B cell (primary cell): ENCODE results near the gene BUD13. TPM values are rescaled to one million over a fixed set of nuclear protein-coding genes. Genes with fewer than 3 reads are reported as not detected.
"Not testable (repeated sequence)": the region's sequence is repeated elsewhere in the genome, so short reads cannot be mapped to it uniquely, and the experiment has no call there.

Experiments
- ATAC-seq: fragments of 200-7000 bp; cut with Tn5 transposase; one replicate; pipeline ENCODE4 v1.10.0; 2021; ENCODE audit warnings: low read depth, mild to moderate bottlenecking, moderate number of reproducible peaks, moderate library complexity
- CTCF ChIA-PET: fragments of 350-600 bp; sonication (Branson Sonifier 250); formaldehyde crosslinking; loops from one replicate; lab custom pipeline; 2021; ENCODE audit warnings: antibody characterized with exemption, inconsistent platforms; lab: Charles Lee
- POLR2A ChIA-PET: fragments of 350-600 bp; sonication (Branson Sonifier 250); formaldehyde crosslinking; loops from one replicate; lab custom pipeline; 2021; ENCODE audit warnings: antibody characterized with exemption; lab: Charles Lee
- DNase-seq: peaks from one replicate; pipeline ENCODE4 v3.0.0; 2013
- H2AFZ ChIP-seq: 2 replicates; pipeline ENCODE4 v1.6.1; 2012; ENCODE audit warnings: mild to moderate bottlenecking, low read depth, low read length; ENCODE audit not compliant: insufficient read depth, poor library complexity, severe bottlenecking
- H3K27ac ChIP-seq, 2 donors: 1 replicate in 1 of 2; 2 replicates in 1 of 2; pipeline ENCODE4 v1.5.1; 2012 to 2013; ENCODE audit warnings: low read length in 2 of 2, mild to moderate bottlenecking in 2 of 2, moderate library complexity in 1 of 2
- H3K27me3 ChIP-seq, 4 experiments: fragments of 200-600 bp in 1 of 4; sonication (generic) in 1 of 4; replicated peaks in 1 of 4; 1 replicate in 2 of 4; 2 replicates in 2 of 4; pipeline versions ENCODE4 v1.6.1 to v1.7.0; 2013 to 2016; ENCODE audit warnings: low read length in 3 of 4, mild to moderate bottlenecking in 2 of 4, mixed read lengths in 1 of 4, moderate library complexity in 1 of 4; ENCODE audit not compliant: insufficient read depth in 4 of 4, control insufficient read depth in 3 of 4; ENCODE audit errors: control extremely low read depth in 1 of 4
- H3K36me3 ChIP-seq, 2 experiments: replicated peaks in 1 of 2; 1 replicate in 1 of 2; 2 replicates in 1 of 2; pipeline versions ENCODE4 v1.6.1 to v1.7.1; 2013; ENCODE audit warnings: low read length in 1 of 2; ENCODE audit not compliant: insufficient read depth in 2 of 2, control insufficient read depth in 1 of 2; ENCODE audit errors: control extremely low read depth in 1 of 2, extremely low read depth in 1 of 2
- H3K4me1 ChIP-seq, 2 donors: fragments of 200-600 bp in 1 of 2; sonication (generic) in 1 of 2; 1 replicate in 1 of 2; 2 replicates in 1 of 2; pipeline versions ENCODE4 v1.5.1 to v1.6.1; 2013 to 2017; ENCODE audit warnings: low read length in 2 of 2; ENCODE audit not compliant: control insufficient read depth in 2 of 2, insufficient read depth in 2 of 2
- H3K4me2 ChIP-seq: replicated peaks from 2 replicates; pipeline ENCODE3; 2012; ENCODE audit warnings: mild to moderate bottlenecking, low read depth, low read length; ENCODE audit not compliant: poor library complexity, severe bottlenecking
- H3K4me3 ChIP-seq, 5 experiments: fragments of 200-600 bp in 1 of 5; sonication (generic) in 1 of 5; 1 replicate in 3 of 5; 2 replicates in 2 of 5; pipeline versions ENCODE4 v1.5.1 to v1.7.0; 2011 to 2016; ENCODE audit warnings: low read length in 4 of 5, mild to moderate bottlenecking in 4 of 5, low read depth in 2 of 5, control low read depth in 1 of 5, moderate library complexity in 1 of 5; ENCODE audit not compliant: insufficient read depth in 1 of 5; ENCODE audit errors: control extremely low read depth in 1 of 5, extremely low read depth in 1 of 5
- H3K79me2 ChIP-seq: fragments of 200-600 bp; sonication (generic); one replicate; pipeline ENCODE4 v1.6.0; 2016; ENCODE audit warnings: low read length; ENCODE audit not compliant: control insufficient read depth, insufficient read depth
- H3K9ac ChIP-seq: fragments of 200-600 bp; sonication (generic); 2 replicates; pipeline ENCODE4 v1.6.1; 2017; ENCODE audit warnings: mild to moderate bottlenecking, low read length, moderate library complexity
- H3K9me3 ChIP-seq, 3 donors: one replicate each; pipeline versions ENCODE4 v1.6.1 to v1.7.1; 2013; ENCODE audit warnings: low read length in 2 of 3; ENCODE audit not compliant: control insufficient read depth in 2 of 3, insufficient read depth in 1 of 3; ENCODE audit errors: control extremely low read depth in 1 of 3
- H4K20me1 ChIP-seq: 2 replicates; pipeline ENCODE4 v1.6.0; 2012; ENCODE audit warnings: mild to moderate bottlenecking, low read length; ENCODE audit not compliant: insufficient read depth, control insufficient read depth, poor library complexity, severe bottlenecking
- H3K27ac Mint-ChIP-seq: one replicate; pipeline ENCODE4 v1.8.0; 2021; ENCODE audit warnings: mixed read lengths
- H3K27me3 Mint-ChIP-seq: one replicate; pipeline ENCODE4 v1.8.0; 2021; ENCODE audit warnings: mixed read lengths
- H3K4me1 Mint-ChIP-seq: one replicate; pipeline ENCODE4 v1.8.0; 2021; ENCODE audit warnings: mixed read lengths
- H3K4me3 Mint-ChIP-seq: one replicate; pipeline ENCODE4 v1.8.0; 2021; ENCODE audit warnings: mixed read lengths
- H3K9me3 Mint-ChIP-seq: one replicate; pipeline ENCODE4 v1.8.0; 2022; ENCODE audit warnings: mixed read lengths; ENCODE audit not compliant: insufficient read depth
- EZH2 ChIP-seq: IDR thresholded peaks from 2 replicates; pipeline ENCODE4 v1.6.1; 2012; ENCODE audit warnings: borderline replicate concordance, low read depth, mild to moderate bottlenecking, moderate library complexity, low read length; ENCODE audit not compliant: insufficient read depth, poor library complexity, severe bottlenecking
- WGBS: methylation state at CpG from one replicate; pipeline ENCODE4 v1.1.5; 2013; ENCODE audit warnings: missing lambda C conversion rate; ENCODE audit not compliant: insufficient coverage; 5-methylcytosine and 5-hydroxymethylcytosine counted together
- intact Hi-C: fragments of 100-400 bp; cut with micrococcal nuclease; formaldehyde crosslinking; loops from one replicate; pipeline ENCODE4 v1.10.0; 2022
- polyA plus RNA-seq: library from polyadenylated mRNA; depleted of rRNA; stranded (reverse); fragments of >200 nt; gene quantifications from 2 replicates; pipeline ENCODE4 v1.2.3, GENCODE V29; 2012
- total RNA-seq, 2 donors: library from RNA; stranded (reverse); fragments of 120-200 nt in 1 of 2; gene quantifications; 1 replicate in 1 of 2; 2 replicates in 1 of 2; pipeline versions ENCODE4 v1.2.3 to v1.2.4, GENCODE V29; 2013 to 2022
- TF ChIP-seq, protein P1 (sequence below): fragments of 200-600 bp; IDR thresholded peaks from one replicate; pipeline ENCODE4 v1.8.0; 2022; ENCODE audit warnings: antibody characterized with exemption, mild to moderate bottlenecking

The BUD13 gene
- total and polyA plus RNA-seq, 2 donors (not counting 1 experiment from before 2014, with no cell fraction given), result 14.1 to 24.2 TPM

DNA sequence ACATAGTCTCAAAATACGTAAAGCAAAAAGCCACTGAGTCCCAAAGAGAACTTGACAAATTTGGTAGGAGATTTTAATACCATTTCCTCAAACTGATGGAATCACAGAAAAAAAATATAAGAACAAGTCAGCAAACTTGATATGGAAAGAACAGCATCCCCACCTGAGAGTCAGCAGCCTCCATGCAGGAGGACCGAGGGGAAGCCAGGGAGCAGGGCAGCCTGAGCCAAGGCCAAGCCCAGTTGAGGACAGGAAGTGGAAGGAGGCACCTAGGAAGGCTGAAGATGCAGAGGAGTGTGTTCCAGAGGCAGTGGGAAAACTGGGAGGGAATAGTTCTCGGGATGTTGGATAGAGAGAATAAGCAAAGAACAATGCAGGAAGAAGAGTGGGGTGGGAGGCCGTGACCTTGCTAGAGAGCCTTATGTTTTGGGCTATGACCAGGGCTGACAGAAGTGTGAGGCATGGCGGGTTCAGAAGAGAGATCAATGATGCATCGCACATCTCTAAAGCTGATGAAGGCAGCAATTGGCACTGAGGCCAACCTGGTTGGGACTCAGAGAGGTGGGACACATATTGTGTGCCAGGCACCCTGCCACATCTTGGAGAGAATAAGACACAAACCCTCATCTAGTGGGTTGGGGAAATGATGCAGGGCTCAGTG is 34.9 kb upstream of the BUD13 start:
- H3K4me3 Mint-ChIP-seq, result no peak overlapping the region
- H3K36me3 ChIP-seq, result no peaks in the 10 kb centered on the region
- no peak for DNase-seq
- no peak overlapping the region for H3K27ac ChIP-seq
- H3K4me3 ChIP-seq, result no peak overlapping the region
- peaks cover 27% of the 10 kb centered on the region for H3K27me3 Mint-ChIP-seq
- no peak for TF ChIP-seq EZH2
- TF ChIP-seq, protein P1, sequence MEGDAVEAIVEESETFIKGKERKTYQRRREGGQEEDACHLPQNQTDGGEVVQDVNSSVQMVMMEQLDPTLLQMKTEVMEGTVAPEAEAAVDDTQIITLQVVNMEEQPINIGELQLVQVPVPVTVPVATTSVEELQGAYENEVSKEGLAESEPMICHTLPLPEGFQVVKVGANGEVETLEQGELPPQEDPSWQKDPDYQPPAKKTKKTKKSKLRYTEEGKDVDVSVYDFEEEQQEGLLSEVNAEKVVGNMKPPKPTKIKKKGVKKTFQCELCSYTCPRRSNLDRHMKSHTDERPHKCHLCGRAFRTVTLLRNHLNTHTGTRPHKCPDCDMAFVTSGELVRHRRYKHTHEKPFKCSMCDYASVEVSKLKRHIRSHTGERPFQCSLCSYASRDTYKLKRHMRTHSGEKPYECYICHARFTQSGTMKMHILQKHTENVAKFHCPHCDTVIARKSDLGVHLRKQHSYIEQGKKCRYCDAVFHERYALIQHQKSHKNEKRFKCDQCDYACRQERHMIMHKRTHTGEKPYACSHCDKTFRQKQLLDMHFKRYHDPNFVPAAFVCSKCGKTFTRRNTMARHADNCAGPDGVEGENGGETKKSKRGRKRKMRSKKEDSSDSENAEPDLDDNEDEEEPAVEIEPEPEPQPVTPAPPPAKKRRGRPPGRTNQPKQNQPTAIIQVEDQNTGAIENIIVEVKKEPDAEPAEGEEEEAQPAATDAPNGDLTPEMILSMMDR, result no peak
- no peaks in the 10 kb centered on the region for H3K4me1 Mint-ChIP-seq
- ChIA-PET POLR2A (no interaction called here), CTCF (no interaction called here)
- H4K20me1 ChIP-seq, result no peaks in the 10 kb centered on the region
- peaks cover 0 to 3% (median 0%) of the 10 kb centered on the region in 4 experiments for H3K27me3 ChIP-seq
- H3K4me1 ChIP-seq, result no peaks in the 10 kb centered on the region
- no peak overlapping the region for H3K9ac ChIP-seq
- intact Hi-C loops, result no loop called here
- no peaks in the 10 kb centered on the region for H3K9me3 Mint-ChIP-seq
- ATAC-seq, result no peak
- no peak overlapping the region for H2AFZ ChIP-seq
- H3K79me2 ChIP-seq, result no peaks in the 10 kb centered on the region
- no peaks in the 10 kb centered on the region for H3K9me3 ChIP-seq
- WGBS, result 91% methylated on average over 5 of the region's 6 CpGs
- no peak overlapping the region for H3K4me2 ChIP-seq
- H3K27ac Mint-ChIP-seq, result no peak overlapping the region

- ATAC-seq (no peak), DNase-seq (no peak)
- no peak overlapping the region for H2AFZ ChIP-seq
- Mint-ChIP-seq H3K4me3 (no peak overlapping the region), H3K27me3 (peaks cover 42% of the 10 kb centered on the region), H3K9me3 (no peaks in the 10 kb centered on the region), H3K4me1 (no peaks in the 10 kb centered on the region), H3K27ac (no peak overlapping the region)
- no peak overlapping the region for H3K27ac ChIP-seq
- POLR2A ChIA-PET, result no interaction called here
- TF ChIP-seq EZH2, result no peak
- H3K4me3 ChIP-seq, result no peak overlapping the region
- intact Hi-C loops, result no loop called here
- CTCF ChIA-PET, result no interaction called here
- H4K20me1 ChIP-seq, result no peaks in the 10 kb centered on the region
- no peaks in the 10 kb centered on the region for H3K4me1 ChIP-seq
- H3K4me2 ChIP-seq, result no peak overlapping the region
- no peaks in the 10 kb centered on the region for H3K36me3 ChIP-seq
- 81% methylated on average over 2 of the region's 3 CpGs for WGBS
- no peak overlapping the region for H3K9ac ChIP-seq
- no peaks in the 10 kb centered on the region for H3K79me2 ChIP-seq
- no peaks in the 10 kb centered on the region for H3K9me3 ChIP-seq
- peaks cover 0 to 8% (median 0%) of the 10 kb centered on the region in 4 experiments for H3K27me3 ChIP-seq
Measured at GRCh38 chr11:116804001-116804400, 31.2 kb upstream of the BUD13 start.

- H3K4me2 ChIP-seq, H3K9me3 ChIP-seq, DNase-seq, POLR2A ChIA-PET, ATAC-seq, H3K4me1 ChIP-seq, H2AFZ ChIP-seq, H3K4me1 Mint-ChIP-seq, H3K9ac ChIP-seq, H4K20me1 ChIP-seq, H3K4me3 Mint-ChIP-seq, H3K79me2 ChIP-seq, H3K27ac Mint-ChIP-seq, H3K4me3 ChIP-seq, CTCF ChIA-PET, H3K36me3 ChIP-seq, H3K9me3 Mint-ChIP-seq, intact Hi-C loops, H3K27ac ChIP-seq, H3K27me3 ChIP-seq: not testable (repeated sequence)
- H3K27me3 Mint-ChIP-seq, result peaks cover 38% of the 10 kb centered on the region
Measured at GRCh38 chr11:116801662-116802061, 28.9 kb upstream of the BUD13 start.
